Mesendoderm (in vitro differentiated cells): Measurements from ENCODE around the gene NME3. TPM values are rescaled to one million over a fixed set of nuclear protein-coding genes. Genes with fewer than 3 reads are reported as not detected.

Experiments
- DNase-seq: peaks from one replicate; pipeline ENCODE4 v3.0.0; 2013
- H2AK5ac ChIP-seq: 2 replicates; pipeline ENCODE4 v1.6.1; 2013; ENCODE audit warnings: low read length, inconsistent platforms
- H2BK120ac ChIP-seq: 2 replicates; pipeline ENCODE4 v1.6.1; 2013; ENCODE audit warnings: low read depth, mild to moderate bottlenecking, low read length, moderate library complexity, mixed read lengths
- H2BK15ac ChIP-seq: replicated peaks from 2 replicates; pipeline ENCODE4 v1.6.1; 2013; ENCODE audit warnings: low read depth, mild to moderate bottlenecking, moderate library complexity
- H2BK5ac ChIP-seq: 2 replicates; pipeline ENCODE4 v1.6.1; 2013; ENCODE audit warnings: low read length, inconsistent platforms
- H3K18ac ChIP-seq: 2 replicates; pipeline ENCODE4 v1.6.1; 2013; ENCODE audit warnings: mild to moderate bottlenecking, low read length, mixed read lengths
- H3K23ac ChIP-seq: one replicate; pipeline ENCODE4 v1.6.1; 2013; ENCODE audit warnings: low read length
- H3K27ac ChIP-seq: 2 replicates; pipeline ENCODE4 v1.5.1; 2013; ENCODE audit warnings: low read depth, mild to moderate bottlenecking, inconsistent platforms, low read length, moderate library complexity
- H3K27me3 ChIP-seq: 2 replicates; pipeline ENCODE4 v1.6.1; 2013; ENCODE audit warnings: low read length, control low read depth, mild to moderate bottlenecking, inconsistent platforms; ENCODE audit not compliant: insufficient read depth, poor library complexity
- H3K36me3 ChIP-seq: 2 replicates; pipeline ENCODE4 v1.6.1; 2013; ENCODE audit warnings: low read length, inconsistent platforms; ENCODE audit not compliant: control insufficient read depth, insufficient read depth
- H3K4ac ChIP-seq: one replicate; pipeline ENCODE4 v1.6.1; 2013; ENCODE audit warnings: low read depth, mild to moderate bottlenecking, low read length, moderate library complexity
- H3K4me1 ChIP-seq: 2 replicates; pipeline ENCODE4 v1.6.1; 2013; ENCODE audit warnings: low read depth, low read length, inconsistent platforms; ENCODE audit not compliant: control insufficient read depth
- H3K4me2 ChIP-seq: 2 replicates; pipeline ENCODE4 v1.6.1; 2013; ENCODE audit warnings: low read length
- H3K4me3 ChIP-seq: 2 replicates; pipeline ENCODE4 v1.5.1; 2013; ENCODE audit warnings: mild to moderate bottlenecking, low read length
- H3K56ac ChIP-seq: one replicate; pipeline ENCODE4 v1.6.1; 2013; ENCODE audit warnings: low read length
- H3K79me1 ChIP-seq: 2 replicates; pipeline ENCODE4 v1.6.1; 2013; ENCODE audit warnings: low read length, inconsistent platforms
- H3K79me2 ChIP-seq: 2 replicates; pipeline ENCODE4 v1.6.1; 2013; ENCODE audit warnings: mild to moderate bottlenecking, low read length; ENCODE audit not compliant: control insufficient read depth, insufficient read depth
- H3K9ac ChIP-seq: 2 replicates; pipeline ENCODE4 v1.6.1; 2013; ENCODE audit warnings: low read length, inconsistent platforms
- H4K5ac ChIP-seq: one replicate; pipeline ENCODE4 v1.6.1; 2013; ENCODE audit warnings: low read length
- H4K8ac ChIP-seq: one replicate; pipeline ENCODE4 v1.6.1; 2013; ENCODE audit warnings: low read depth, mild to moderate bottlenecking, control low read depth, low read length, moderate library complexity
- WGBS: extraction: QIAGEN DNeasy Blood & Tissue Kit; methylation state at CpG from one replicate; pipeline ENCODE4 v1.1.7; 2013; ENCODE audit warnings: low lambda C conversion rate, missing lambda C conversion rate; ENCODE audit not compliant: insufficient coverage; ENCODE audit errors: extremely low coverage; 5-methylcytosine and 5-hydroxymethylcytosine counted together
- polyA plus RNA-seq, 2 experiments: library from polyadenylated mRNA; stranded (reverse); fragments of 200-250 nt; gene quantifications; one replicate each; pipeline ENCODE4 v1.2.3, GENCODE V29; 2013

Gene NME3
- 31.1 TPM for polyA plus RNA-seq (2013, experiment 1 of 2)
- 31.7 TPM for polyA plus RNA-seq (2013, experiment 2 of 2)

DNA sequence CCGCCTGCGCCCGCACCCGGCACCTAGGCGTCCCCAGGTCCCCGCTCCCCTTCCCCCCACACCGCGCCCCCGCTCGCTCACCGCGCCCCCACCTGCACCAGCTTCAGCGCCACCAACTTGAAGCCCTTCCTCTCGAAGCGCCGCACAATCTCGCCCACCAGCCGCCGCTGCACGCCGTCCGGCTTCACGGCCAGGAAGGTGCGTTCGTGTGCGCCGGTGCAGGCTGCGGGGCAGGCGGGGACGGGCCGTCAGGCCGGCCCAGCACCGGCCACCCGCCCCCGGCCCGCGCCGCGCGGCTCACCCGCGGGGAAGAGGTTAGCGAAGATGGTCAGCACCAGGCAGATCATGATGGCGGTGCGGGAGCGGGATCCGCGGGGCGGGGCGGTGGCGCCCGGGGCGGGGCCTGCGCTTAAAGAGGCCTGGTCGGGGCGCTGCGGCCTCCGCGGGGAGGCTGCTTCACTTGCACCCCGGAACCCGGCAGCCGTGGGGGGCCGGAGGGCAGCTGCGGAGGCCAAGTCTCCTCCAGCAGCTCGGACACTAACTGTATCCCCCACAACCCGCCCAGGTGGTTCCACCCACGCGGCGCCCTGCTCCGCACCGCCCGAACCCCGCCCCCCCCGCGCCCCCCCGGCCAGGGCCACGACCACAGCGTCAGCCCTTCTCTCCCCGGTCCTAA is at the start of gene NME3:
NME3 (minus strand) TSS at position 356 of the 676 bp plus-strand sequence; CDS start at position 347, 9 bp downstream.
- H3K4me2 ChIP-seq: peak within 1 kb of the TSS; percentile 85
- peaks cover 11% of the 10 kb centered on the region for H3K79me2 ChIP-seq
- peak within 1 kb of the TSS; percentile 65 for H2AK5ac ChIP-seq
- peak within 1 kb of the TSS; percentile 31 for H2BK5ac ChIP-seq
- no peak within 1 kb of the TSS for H4K8ac ChIP-seq
- H3K79me1 ChIP-seq: peaks cover 8% of the 10 kb centered on the region
- H3K4ac ChIP-seq: peak within 1 kb of the TSS; percentile 79
- H3K56ac ChIP-seq: peak within 1 kb of the TSS; percentile 99
- no peaks in the 10 kb centered on the region for H3K36me3 ChIP-seq
- peak within 1 kb of the TSS; percentile 93 for H3K9ac ChIP-seq
- no peak within 1 kb of the TSS for H2BK120ac ChIP-seq
- WGBS: no CpG with 5 or more reads among the region's 79 CpGs
- peak; percentile 57 for DNase-seq
- H3K4me1 ChIP-seq: no peaks in the 10 kb centered on the region
- peak within 1 kb of the TSS; percentile 97 for H3K4me3 ChIP-seq
- no peak within 1 kb of the TSS for H3K23ac ChIP-seq
- no peaks in the 10 kb centered on the region for H3K27me3 ChIP-seq
- peak within 1 kb of the TSS; percentile 46 for H3K18ac ChIP-seq
- no peak within 1 kb of the TSS for H4K5ac ChIP-seq
- peak within 1 kb of the TSS; percentile 47 for H3K27ac ChIP-seq
- no peak within 1 kb of the TSS for H2BK15ac ChIP-seq

DNA sequence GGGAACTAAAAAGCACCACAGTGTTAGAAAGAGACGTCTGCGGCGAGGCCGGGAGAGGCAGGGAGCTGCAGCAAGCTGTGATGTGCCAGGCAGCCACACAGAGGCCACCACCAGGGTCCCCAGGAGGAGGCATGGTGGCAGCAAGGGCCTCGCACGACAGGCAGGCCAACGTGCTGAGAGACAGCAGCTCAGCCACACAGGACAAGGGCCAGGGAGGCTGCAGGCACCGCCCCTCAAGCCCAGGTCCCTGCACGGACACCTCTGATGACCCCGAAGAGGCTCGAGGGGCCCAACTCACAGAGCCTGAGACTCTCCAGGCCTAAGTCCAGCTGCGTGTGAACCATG is 49.6 kb upstream of the NME3 start:
- Histone ChIP-seq H3K9ac (no peak overlapping the region), H3K23ac (no peak overlapping the region), H2AK5ac (no peak overlapping the region), H2BK15ac (no peak overlapping the region), H3K36me3 (no peaks in the 10 kb centered on the region), H3K4ac (no peak overlapping the region), H4K5ac (no peak overlapping the region), H3K56ac (no peak overlapping the region), H3K4me1 (no peaks in the 10 kb centered on the region), H3K4me2 (no peak overlapping the region), H3K18ac (no peak overlapping the region), H4K8ac (no peak overlapping the region), H3K79me1 (no peaks in the 10 kb centered on the region), H2BK5ac (no peak overlapping the region), H3K4me3 (no peak overlapping the region), H3K27ac (no peak overlapping the region), H2BK120ac (no peak overlapping the region), H3K79me2 (no peaks in the 10 kb centered on the region), H3K27me3 (no peaks in the 10 kb centered on the region)
- DNase-seq: no peak
- WGBS: no CpG with 5 or more reads among the region's 12 CpGs

DNA sequence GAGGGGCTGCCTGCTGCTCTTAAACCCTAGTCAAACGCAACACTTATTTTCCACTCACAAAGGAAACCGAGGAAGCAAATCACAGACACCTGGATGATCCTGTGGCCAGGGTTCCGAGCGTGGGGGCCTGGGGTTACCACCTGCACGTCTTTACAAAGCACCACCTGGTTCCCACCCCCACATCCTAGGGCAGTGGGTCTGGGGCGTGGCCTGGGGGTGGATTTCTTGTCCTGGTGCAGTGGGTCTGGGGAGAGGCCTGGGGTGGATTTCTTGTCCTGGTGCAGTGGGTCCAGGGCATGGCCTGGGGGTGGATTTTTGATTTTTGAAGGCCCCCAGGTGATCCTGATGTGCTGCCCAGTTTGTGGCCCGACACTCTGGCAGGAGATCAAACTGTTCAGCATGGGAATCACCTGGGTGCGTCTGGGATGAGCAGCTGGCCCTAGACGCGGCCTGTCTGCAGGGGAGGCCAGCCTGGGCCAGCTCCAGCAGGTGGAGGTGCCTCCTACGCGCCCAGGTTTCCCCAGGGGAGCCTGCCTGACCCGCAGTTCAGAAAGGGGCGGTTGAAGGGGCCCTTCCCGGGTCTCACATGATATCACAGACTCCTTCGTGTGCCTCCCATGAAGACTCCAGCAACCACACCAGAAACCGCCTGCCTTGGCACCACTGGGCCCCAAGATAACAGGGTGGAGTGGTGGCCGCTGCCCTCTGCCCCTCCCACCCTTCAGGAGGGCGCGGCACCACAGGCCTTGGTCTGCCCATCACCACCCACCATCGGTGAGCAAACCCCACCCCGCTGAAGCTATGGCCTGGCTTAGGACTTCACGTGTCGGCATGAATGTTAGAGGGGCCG is 49.0 kb upstream of the NME3 start:
- Histone ChIP-seq H3K18ac (no peak overlapping the region), H3K79me2 (no peaks in the 10 kb centered on the region), H3K9ac (no peak overlapping the region), H2BK5ac (no peak overlapping the region), H3K79me1 (no peaks in the 10 kb centered on the region), H3K36me3 (no peaks in the 10 kb centered on the region), H3K56ac (no peak overlapping the region), H3K4me1 (no peaks in the 10 kb centered on the region), H4K8ac (no peak overlapping the region), H3K4ac (no peak overlapping the region), H3K27ac (no peak overlapping the region), H2BK120ac (no peak overlapping the region), H3K27me3 (no peaks in the 10 kb centered on the region), H2BK15ac (no peak overlapping the region), H3K4me2 (no peak overlapping the region), H4K5ac (no peak overlapping the region), H3K4me3 (no peak overlapping the region), H2AK5ac (no peak overlapping the region), H3K23ac (no peak overlapping the region)
- DNase-seq: no peak
- no CpG with 5 or more reads among the region's 25 CpGs for WGBS

DNA sequence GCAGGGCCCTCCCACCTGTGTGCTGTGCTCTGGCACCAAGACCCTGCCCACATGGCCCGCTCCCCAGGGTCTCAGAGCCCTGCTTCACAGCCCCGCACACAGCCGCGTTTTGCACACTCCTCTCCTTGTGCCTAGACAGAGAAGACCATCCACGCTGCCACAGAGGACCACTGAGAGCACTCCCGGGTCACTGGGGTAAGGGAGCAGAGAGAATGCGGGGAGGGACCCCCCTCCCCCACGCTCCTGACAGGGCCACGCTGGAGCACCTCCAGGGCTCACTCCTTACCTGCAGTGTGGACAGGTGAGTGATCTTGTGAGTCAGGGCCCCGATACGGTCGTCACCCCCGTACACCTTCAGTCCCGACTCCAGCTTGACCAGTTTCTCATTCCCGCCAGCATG is 48.3 kb upstream of the NME3 start:
- H3K4ac ChIP-seq: no peak overlapping the region
- H3K18ac ChIP-seq: no peak overlapping the region
- no peaks in the 10 kb centered on the region for H3K27me3 ChIP-seq
- no peak overlapping the region for H3K9ac ChIP-seq
- no peak overlapping the region for H3K4me2 ChIP-seq
- H3K79me2 ChIP-seq: no peaks in the 10 kb centered on the region
- no peak overlapping the region for H3K27ac ChIP-seq
- H2AK5ac ChIP-seq: no peak overlapping the region
- no peak overlapping the region for H3K56ac ChIP-seq
- H3K23ac ChIP-seq: no peak overlapping the region
- no peak overlapping the region for H2BK15ac ChIP-seq
- H4K5ac ChIP-seq: no peak overlapping the region
- no peak overlapping the region for H2BK120ac ChIP-seq
- H3K4me3 ChIP-seq: no peak overlapping the region
- no peak for DNase-seq
- WGBS: no CpG with 5 or more reads among the region's 15 CpGs
- H3K4me1 ChIP-seq: no peaks in the 10 kb centered on the region
- H3K36me3 ChIP-seq: no peaks in the 10 kb centered on the region
- H3K79me1 ChIP-seq: no peaks in the 10 kb centered on the region
- no peak overlapping the region for H2BK5ac ChIP-seq
- no peak overlapping the region for H4K8ac ChIP-seq

DNA sequence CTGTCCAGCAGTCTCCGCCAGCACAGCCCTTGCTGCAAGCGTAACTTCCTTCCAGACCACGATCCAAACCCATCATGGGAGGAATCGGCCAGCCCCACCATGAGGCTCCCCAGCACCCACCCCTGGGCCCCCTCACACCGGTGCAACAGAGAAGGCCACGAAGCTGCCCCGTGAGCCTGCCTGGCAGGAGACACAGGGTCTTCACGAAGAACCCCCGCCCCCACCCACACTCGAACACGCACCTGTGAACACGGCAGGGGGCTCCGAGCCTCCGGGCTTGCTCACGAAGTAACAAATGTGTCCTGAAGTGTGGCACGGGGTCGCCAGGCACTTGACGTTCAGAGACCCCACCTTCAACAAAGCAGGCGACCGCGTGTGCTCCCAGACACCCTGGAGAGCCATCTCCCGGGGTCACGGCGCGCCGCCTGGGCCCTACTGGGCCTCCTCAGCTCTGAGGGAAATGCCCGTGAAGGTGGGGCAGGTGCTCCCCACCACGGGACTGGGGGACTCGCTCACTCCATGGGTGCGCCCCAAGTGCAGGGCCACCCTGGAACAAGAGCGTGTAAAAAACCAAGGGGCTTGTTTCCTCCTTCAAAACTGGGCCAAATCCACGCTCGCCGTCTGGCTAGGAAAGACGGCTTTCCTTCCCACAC is 47.7 kb upstream of the NME3 start:
- Histone ChIP-seq H3K4me3 (no peak overlapping the region), H2BK15ac (no peak overlapping the region), H4K8ac (no peak overlapping the region), H3K36me3 (no peaks in the 10 kb centered on the region), H3K4me1 (no peaks in the 10 kb centered on the region), H3K23ac (no peak overlapping the region), H3K27ac (no peak overlapping the region), H3K9ac (no peak overlapping the region), H3K4ac (no peak overlapping the region), H2AK5ac (no peak overlapping the region), H3K27me3 (no peaks in the 10 kb centered on the region), H2BK120ac (no peak overlapping the region), H3K56ac (no peak overlapping the region), H3K79me1 (no peaks in the 10 kb centered on the region), H3K18ac (no peak overlapping the region), H3K79me2 (no peaks in the 10 kb centered on the region), H4K5ac (no peak overlapping the region), H2BK5ac (no peak overlapping the region), H3K4me2 (no peak overlapping the region)
- no peak for DNase-seq
- WGBS: no CpG with 5 or more reads among the region's 35 CpGs
